Measurements from ENCODE around the gene NMNAT1.

GRCh38 chr1:9957726-9958125 is 14.5 kb downstream of the NMNAT1 start:
- TF ChIP-seq CTCF (IDR thresholded peaks at IDR 0.05) (no peak), POLR2A (IDR thresholded peaks at IDR 0.05) (no peak)

All from heart left ventricle (tissue), 13 donors.